ENCODE data around the gene CEACAM1.
"Not testable (repeated sequence)": the region's sequence is repeated elsewhere in the genome, so short reads cannot be mapped to it uniquely, and the experiment has no call there.

Gene CEACAM1

GRCh38 chr19:42472402-42473147 is 55.7 kb downstream of the CEACAM1 start:
- DNase-seq, result no peak

- DNase-seq, result no peak
Measured at GRCh38 chr19:42471554-42472249, 56.6 kb downstream of the CEACAM1 start.

DNA sequence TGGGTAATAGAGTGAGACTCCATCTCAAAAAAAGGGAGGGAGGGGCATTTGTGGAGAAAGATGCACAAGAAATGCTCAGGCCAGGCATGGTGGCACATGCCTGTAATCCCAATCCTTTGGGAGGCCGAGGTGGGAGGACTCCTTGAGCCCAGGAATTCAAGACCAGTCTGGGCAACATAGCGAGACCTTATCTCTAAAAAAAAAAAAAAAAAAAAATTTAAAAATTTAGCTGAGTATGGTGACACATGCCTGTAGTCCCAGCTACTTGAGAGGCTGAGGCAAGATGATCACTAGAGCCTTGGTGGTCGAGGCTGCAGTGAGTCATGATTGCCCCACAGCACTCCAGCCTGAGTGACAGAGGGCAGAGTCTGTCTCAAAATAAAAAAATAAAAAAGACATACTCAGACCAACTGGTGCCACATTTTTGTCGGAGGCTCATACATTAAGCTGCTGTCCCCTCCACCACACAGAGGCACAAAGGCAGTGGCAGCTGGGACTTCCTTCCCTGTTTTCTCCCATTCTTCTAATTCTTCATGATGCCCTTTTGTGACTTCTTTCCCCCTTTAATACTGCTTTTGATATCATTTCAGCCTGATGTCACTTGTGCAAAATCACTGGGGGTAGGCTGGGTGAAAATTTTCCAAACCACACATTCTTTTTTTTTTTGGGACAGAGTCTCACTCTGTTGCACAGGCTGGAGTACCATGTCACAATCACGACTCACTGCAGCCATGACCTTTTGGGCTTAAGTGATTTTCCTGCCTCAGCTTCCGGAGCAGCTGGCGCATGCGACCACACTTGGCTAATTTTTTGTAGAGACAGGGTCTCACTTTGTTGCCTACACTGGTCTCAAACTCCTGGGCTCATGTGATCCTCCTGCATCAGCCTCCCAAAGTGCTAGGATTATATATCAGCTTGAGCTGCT is 58.7 kb downstream of the CEACAM1 start:
- DNase-seq, result no peak

DNA sequence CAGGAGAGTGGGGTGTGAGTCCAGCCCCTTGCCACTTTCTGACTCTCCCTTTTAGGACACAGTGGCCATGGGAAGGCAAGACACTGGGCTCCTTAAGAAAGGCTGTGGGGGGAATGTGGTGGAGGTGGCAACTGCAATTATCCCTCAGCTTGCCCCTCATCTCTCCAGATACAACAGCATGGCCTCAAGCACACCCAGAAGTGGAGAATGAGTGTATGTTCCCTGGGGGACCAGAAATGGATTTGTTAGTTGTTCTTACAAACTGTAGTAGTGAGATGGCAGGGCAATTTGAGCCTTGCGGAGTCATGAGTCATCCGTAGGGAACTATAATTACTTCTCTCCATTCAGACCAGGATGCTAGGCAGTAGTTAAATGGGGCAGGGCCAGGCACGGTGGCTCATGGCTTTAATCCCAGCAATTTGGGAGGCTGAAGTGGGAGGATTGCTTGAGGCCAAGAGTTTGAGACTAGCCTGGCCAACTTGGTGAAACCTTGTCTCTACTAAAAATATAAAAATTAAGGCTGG is 59.9 kb downstream of the CEACAM1 start:
- DNase-seq, result peak; percentile 43

DNA sequence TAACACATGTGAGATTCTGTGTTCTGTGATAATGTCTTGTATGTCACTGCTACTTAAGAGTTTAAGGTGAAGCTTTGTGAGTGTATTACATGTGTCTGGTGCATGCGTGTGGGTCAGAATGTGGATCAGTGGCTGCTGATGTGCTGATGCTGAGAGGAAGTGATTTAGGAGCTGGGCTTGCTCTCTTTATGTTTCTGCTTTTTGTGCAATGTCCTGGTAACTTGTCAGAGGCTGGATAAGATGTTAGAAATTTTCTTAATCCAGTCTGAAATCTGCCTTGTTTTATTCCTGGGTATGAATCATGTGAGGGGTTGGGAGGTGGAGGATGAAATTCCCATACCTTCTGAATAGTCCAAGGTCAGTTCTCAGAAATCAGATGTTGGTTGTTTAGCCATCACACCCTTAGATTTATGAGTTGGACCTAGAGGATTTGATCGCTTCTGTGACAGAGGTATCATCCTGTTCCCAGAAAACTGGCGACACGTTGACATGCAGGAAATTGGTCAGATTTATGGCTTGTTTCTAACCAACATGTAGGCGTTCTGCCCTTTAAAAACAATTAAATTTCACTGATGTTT is 61.0 kb downstream of the CEACAM1 start:
- DNase-seq, result no peak

DNA sequence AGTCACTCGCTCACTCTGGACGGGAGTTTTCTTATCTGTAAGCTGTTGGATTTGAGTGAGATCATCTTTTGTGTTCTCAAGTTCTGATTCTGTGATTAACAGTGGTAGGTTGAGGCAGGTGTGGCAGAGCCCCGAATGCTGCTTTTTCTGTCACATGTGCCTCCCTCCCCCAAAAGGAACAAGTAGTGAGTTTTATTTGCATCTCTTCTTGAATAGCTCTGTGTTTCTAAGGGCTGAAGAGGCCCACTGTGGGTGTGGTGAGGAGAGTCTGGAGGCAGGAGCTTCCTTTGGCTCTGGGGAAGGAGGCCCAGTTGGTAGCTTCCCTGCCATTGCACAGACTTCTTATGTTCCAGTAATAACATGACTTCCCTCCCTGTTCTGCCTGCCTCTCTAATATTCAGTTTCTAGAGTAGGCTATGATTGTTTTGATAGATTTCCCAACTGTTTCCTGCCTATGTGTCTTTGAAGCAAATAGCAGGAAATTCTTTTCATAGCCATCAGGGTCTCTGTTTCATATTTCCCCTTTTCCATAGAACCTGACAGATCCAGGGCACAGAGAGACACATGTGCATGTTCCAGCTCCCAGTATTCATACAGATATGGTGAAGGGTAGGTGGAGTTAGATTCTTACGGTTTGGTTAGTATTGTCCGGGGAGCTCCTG is 61.6 kb downstream of the CEACAM1 start:
- no peak for DNase-seq

DNA sequence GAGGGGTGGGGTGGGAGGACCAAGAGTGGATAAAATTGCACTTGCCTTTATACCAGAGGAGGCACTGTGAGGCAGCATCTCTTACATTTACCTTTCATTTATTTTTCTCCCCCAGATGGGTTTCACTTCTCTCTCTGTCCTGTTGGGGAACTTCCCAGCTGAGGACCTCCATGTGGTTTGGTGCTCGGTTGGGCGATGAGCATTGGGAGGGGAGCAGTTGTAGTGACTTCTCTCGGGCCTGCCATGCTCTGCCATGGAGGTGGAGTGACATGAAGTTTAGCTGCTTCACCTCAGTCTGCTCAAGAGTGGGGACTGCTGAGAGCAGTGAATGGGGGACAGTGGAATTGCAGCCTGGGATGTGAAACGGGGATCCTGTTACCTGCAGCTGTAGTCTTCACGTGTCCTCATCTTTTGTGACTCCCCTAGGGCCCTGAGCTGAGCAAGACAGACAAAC is 62.4 kb downstream of the CEACAM1 start:
- DNase-seq, result no peak

DNA sequence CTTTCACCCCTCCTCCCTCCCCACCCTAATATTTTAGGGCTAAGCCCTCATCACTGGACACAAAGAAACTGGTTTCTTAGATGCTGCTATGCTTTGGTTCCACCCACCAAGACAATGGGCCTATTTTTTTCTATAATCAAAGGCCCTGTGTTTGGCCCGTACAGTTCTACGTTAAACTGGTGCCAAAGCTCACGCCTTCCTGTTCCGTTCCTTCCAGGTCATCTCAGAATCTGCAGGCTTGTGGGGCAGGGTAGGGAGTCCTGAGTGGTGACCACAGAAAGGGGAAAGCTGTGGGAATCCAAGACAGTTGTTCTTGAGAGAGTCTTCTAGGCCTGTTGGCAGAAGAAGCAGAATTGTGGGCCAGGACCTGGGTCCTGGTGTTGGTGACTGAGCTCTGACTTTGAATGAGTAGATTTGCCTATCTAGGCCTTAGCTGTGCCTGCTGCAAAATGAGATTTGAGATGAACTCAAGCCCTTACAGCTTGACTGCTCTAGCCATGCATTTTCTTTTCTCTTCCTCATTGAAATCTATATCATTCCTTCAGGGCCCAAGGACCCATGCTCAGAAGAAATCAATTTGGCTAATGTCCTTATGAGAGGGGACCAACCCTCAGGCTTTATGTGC is 66.5 kb downstream of the CEACAM1 start:
- no peak for DNase-seq

DNA sequence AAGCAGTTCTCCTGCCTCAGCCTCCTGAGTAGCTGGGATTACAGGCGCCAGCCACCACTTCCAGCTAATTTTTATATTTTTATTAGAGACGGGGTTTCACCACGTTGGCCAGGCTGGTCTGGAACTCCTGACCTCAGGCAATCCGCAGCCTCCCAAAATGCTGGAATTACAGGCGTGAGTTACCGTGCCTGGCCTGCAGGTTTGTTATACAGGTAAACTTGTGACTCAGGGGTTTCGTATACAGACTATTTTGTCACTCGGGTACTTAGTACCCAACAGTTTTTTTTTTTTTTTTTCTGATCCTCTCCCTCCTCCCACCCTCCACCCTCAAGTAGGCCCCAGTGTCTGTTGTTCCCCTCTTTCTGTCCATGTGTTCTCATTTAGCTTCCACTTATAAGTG is 67.0 kb downstream of the CEACAM1 start:
- not testable (repeated sequence) for DNase-seq

DNA sequence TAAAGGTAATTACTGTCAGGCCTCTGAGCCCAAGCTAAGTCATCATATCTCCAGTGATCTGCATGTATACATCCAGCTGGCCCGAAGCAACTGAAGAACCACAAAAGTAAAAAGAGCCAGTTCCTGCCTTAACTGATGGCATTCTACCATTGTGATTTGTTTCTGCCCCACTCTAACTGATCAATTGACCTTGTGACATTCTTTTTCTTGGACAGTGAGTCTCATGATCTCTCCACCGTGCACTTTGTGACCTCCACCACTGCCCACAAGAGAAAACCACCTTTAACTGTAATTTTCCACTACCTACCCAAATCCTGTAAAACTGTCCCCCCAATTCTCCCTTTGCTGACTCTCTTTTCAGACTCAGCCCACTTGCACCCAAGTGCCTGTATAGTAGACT is 68.4 kb downstream of the CEACAM1 start:
- no peak for DNase-seq
